Rectal smooth muscle tissue (tissue), 1 donor: Measurements from ENCODE around the gene GRM8.
"Not testable (repeated sequence)": the region's sequence is repeated elsewhere in the genome, so short reads cannot be mapped to it uniquely, and the experiment has no call there.

Experiments used
- H3K27ac ChIP-seq: one replicate; pipeline ENCODE4 v1.7.0; 2013; ENCODE audit warnings: low read depth, low read length, inconsistent platforms
- H3K27me3 ChIP-seq: one replicate; pipeline ENCODE4 v1.7.0; 2013; ENCODE audit warnings: low read length; ENCODE audit not compliant: control insufficient read depth, insufficient read depth
- H3K36me3 ChIP-seq: one replicate; pipeline ENCODE4 v1.7.0; 2013; ENCODE audit warnings: low read length; ENCODE audit not compliant: control insufficient read depth, insufficient read depth
- H3K4me1 ChIP-seq: one replicate; pipeline ENCODE4 v1.7.0; 2013; ENCODE audit warnings: low read length; ENCODE audit not compliant: control insufficient read depth, insufficient read depth
- H3K4me3 ChIP-seq: one replicate; pipeline ENCODE4 v1.7.0; 2013; ENCODE audit warnings: low read length
- H3K9ac ChIP-seq: one replicate; pipeline ENCODE4 v1.7.0; 2013; ENCODE audit warnings: low read length

Gene GRM8

GRCh38 chr7:126845331-126845730 lies 407.4 kb downstream of the GRM8 start:
- H3K4me3 ChIP-seq, result no peak overlapping the region

GRCh38 chr7:126843883-126844282 lies 408.9 kb downstream of the GRM8 start:
- H3K27me3 ChIP-seq, result no peaks in the 10 kb centered on the region
- H3K9ac ChIP-seq, result no peak overlapping the region
- no peak overlapping the region for H3K4me3 ChIP-seq
- no peaks in the 10 kb centered on the region for H3K4me1 ChIP-seq
- no peak overlapping the region for H3K27ac ChIP-seq
- no peaks in the 10 kb centered on the region for H3K36me3 ChIP-seq

More at GRCh38 chr7:126845331-126845730, 407.4 kb downstream of the GRM8 start:
- Histone ChIP-seq H3K36me3 (no peaks in the 10 kb centered on the region), H3K27ac (no peak overlapping the region), H3K4me1 (no peaks in the 10 kb centered on the region), H3K9ac (no peak overlapping the region), H3K27me3 (no peaks in the 10 kb centered on the region)

- Histone ChIP-seq H3K4me3 (no peak overlapping the region), H3K9ac (no peak overlapping the region), H3K4me1 (no peaks in the 10 kb centered on the region), H3K27me3 (no peaks in the 10 kb centered on the region), H3K27ac (no peak overlapping the region), H3K36me3 (no peaks in the 10 kb centered on the region)
Measured at GRCh38 chr7:126843336-126843735, 409.4 kb downstream of the GRM8 start.

GRCh38 chr7:126842451-126842850 lies 410.3 kb downstream of the GRM8 start:
- Histone ChIP-seq H3K9ac (no peak overlapping the region), H3K4me1 (no peaks in the 10 kb centered on the region), H3K36me3 (no peaks in the 10 kb centered on the region), H3K27me3 (no peaks in the 10 kb centered on the region), H3K4me3 (no peak overlapping the region), H3K27ac (no peak overlapping the region)

GRCh38 chr7:126840869-126841268 lies 411.9 kb downstream of the GRM8 start:
- Histone ChIP-seq H3K9ac (no peak overlapping the region), H3K4me3 (no peak overlapping the region), H3K27ac (no peak overlapping the region), H3K4me1 (no peaks in the 10 kb centered on the region), H3K36me3 (no peaks in the 10 kb centered on the region), H3K27me3 (no peaks in the 10 kb centered on the region)

GRCh38 chr7:126839624-126840023 lies 413.1 kb downstream of the GRM8 start:
- Histone ChIP-seq H3K4me3 (no peak overlapping the region), H3K36me3 (no peaks in the 10 kb centered on the region), H3K9ac (no peak overlapping the region), H3K4me1 (no peaks in the 10 kb centered on the region), H3K27me3 (no peaks in the 10 kb centered on the region), H3K27ac (no peak overlapping the region)

GRCh38 chr7:126838194-126838593 lies 414.5 kb downstream of the GRM8 start:
- Histone ChIP-seq H3K9ac (no peak overlapping the region), H3K27me3 (no peaks in the 10 kb centered on the region), H3K4me1 (no peaks in the 10 kb centered on the region), H3K27ac (no peak overlapping the region), H3K36me3 (no peaks in the 10 kb centered on the region), H3K4me3 (no peak overlapping the region)

GRCh38 chr7:126831241-126831640 lies 421.5 kb downstream of the GRM8 start:
- not testable (repeated sequence) for H3K27me3 ChIP-seq, H3K4me1 ChIP-seq, H3K9ac ChIP-seq, H3K36me3 ChIP-seq, H3K27ac ChIP-seq, H3K4me3 ChIP-seq

- H3K4me3 ChIP-seq, result no peak overlapping the region
- H3K27me3 ChIP-seq, result no peaks in the 10 kb centered on the region
- H3K27ac ChIP-seq, result no peak overlapping the region
- no peak overlapping the region for H3K9ac ChIP-seq
- no peaks in the 10 kb centered on the region for H3K4me1 ChIP-seq
- H3K36me3 ChIP-seq, result no peaks in the 10 kb centered on the region
Measured at GRCh38 chr7:126820925-126821324, 431.8 kb downstream of the GRM8 start.

GRCh38 chr7:126819197-126819484 lies 433.6 kb downstream of the GRM8 start:
- no peak overlapping the region for H3K9ac ChIP-seq
- no peaks in the 10 kb centered on the region for H3K36me3 ChIP-seq
- no peak overlapping the region for H3K4me3 ChIP-seq
- no peaks in the 10 kb centered on the region for H3K27me3 ChIP-seq
- H3K4me1 ChIP-seq, result no peaks in the 10 kb centered on the region
- H3K27ac ChIP-seq, result no peak overlapping the region

GRCh38 chr7:126818393-126819196 lies 434.1 kb downstream of the GRM8 start:
- no peak overlapping the region for H3K4me3 ChIP-seq
- no peaks in the 10 kb centered on the region for H3K4me1 ChIP-seq
- H3K36me3 ChIP-seq, result no peaks in the 10 kb centered on the region
- H3K9ac ChIP-seq, result no peak overlapping the region
- H3K27ac ChIP-seq, result no peak overlapping the region
- H3K27me3 ChIP-seq, result no peaks in the 10 kb centered on the region

- Histone ChIP-seq H3K9ac (no peak overlapping the region), H3K4me3 (no peak overlapping the region), H3K27ac (no peak overlapping the region), H3K4me1 (no peaks in the 10 kb centered on the region), H3K27me3 (no peaks in the 10 kb centered on the region), H3K36me3 (no peaks in the 10 kb centered on the region)
Measured at GRCh38 chr7:126809188-126809587, 443.6 kb downstream of the GRM8 start.

GRCh38 chr7:126806614-126807013 lies 446.1 kb downstream of the GRM8 start:
- Histone ChIP-seq H3K27ac (no peak overlapping the region), H3K9ac (no peak overlapping the region), H3K36me3 (no peaks in the 10 kb centered on the region), H3K4me1 (no peaks in the 10 kb centered on the region), H3K4me3 (no peak overlapping the region), H3K27me3 (no peaks in the 10 kb centered on the region)
